Bladder microvascular endothelial cell (primary cell): ENCODE results near the gene TPTE2. TPM values are rescaled to one million over a fixed set of nuclear protein-coding genes. Genes with fewer than 3 reads are reported as not detected.

Source experiments
- total RNA-seq: library from RNA; depleted of rRNA; stranded (reverse); fragments of >200 nt; gene quantifications from 2 replicates; pipeline ENCODE4 v1.2.3, GENCODE V29; 2014

Gene TPTE2
- not detected in 2 replicates for total RNA-seq

GRCh38 chr13:19561127-19561582 is at the start of gene TPTE2:
Gene TPTE2, minus strand, starts transcription at chr13:19561532. Its CDS starts 58,298 bp downstream, at chr13:19503234.

Other genes with a start within 250 kb of the TPTE2 start
- gene MPHOSPH8, start 72.1 kb upstream of the TPTE2 start, total RNA-seq, result 9.2 and 18.6 TPM in 2 replicates
- gene PSPC1, start 221.4 kb upstream of the TPTE2 start, total RNA-seq, result 50.0 and 81.1 TPM in 2 replicates